ENCODE data around the gene IL3. TPM values are rescaled to one million over a fixed set of nuclear protein-coding genes. Genes with fewer than 3 reads are reported as not detected.

IL3 gene
- total and polyA plus RNA-seq, 9 of the 15 experiments (the other 6 are each of a cell fraction or from before 2014, with no cell fraction given) = not detected

- TF ChIP-seq SMARCA4 (IDR thresholded peaks at IDR 0.05) (peak; percentile 99), HOMEZ (CRISPR knock-in tag; IDR thresholded peaks at IDR 0.05) (no peak), RBFOX2 (IDR thresholded peaks at IDR 0.05; ENCODE audit: low read depth, low read length) (no peak), ZFP36 (IDR thresholded peaks at IDR 0.05; ENCODE audit: low read depth, low read length, partially characterized antibody) (peak; percentile 27), BRD9 (IDR thresholded peaks at IDR 0.05; ENCODE audit: low read depth, partially characterized antibody) (peak; percentile 81), YY1 (IDR thresholded peaks at IDR 0.05; ENCODE audit: borderline replicate concordance in 1 of 3, control insufficient read depth in 1 of 3, extremely low read depth in 1 of 3, insufficient read depth in 3 of 3, insufficient read length in 1 of 3, insufficient replicate concordance in 2 of 3, low read depth in 1 of 3, low read length in 2 of 3) (no peak), ELF4 (CRISPR knock-in tag; IDR thresholded peaks at IDR 0.05) (peak; percentile 99), MAFF (IDR thresholded peaks at IDR 0.05; ENCODE audit: low read length) (peak; percentile 74; the same call in 1 of the 2 replicates), RB1 (IDR thresholded peaks at IDR 0.05; ENCODE audit: low read depth) (peak; percentile 60; the same call in 1 of the 2 replicates), CBFA2T2 (conservative IDR thresholded peaks at IDR 0.05) (peak; percentile 97), TBP (optimal IDR thresholded peaks at IDR 0.05; ENCODE audit: low read depth, low read length) (no peak), FOXM1 (IDR thresholded peaks at IDR 0.05; ENCODE audit: low read depth) (peak; percentile 94), FOXM1 (CRISPR knock-in tag; IDR thresholded peaks at IDR 0.05; ENCODE audit: low read depth) (no peak), TFAM (CRISPR knock-in tag; conservative IDR thresholded peaks at IDR 0.05) (no peak), FOXK2 (conservative IDR thresholded peaks at IDR 0.05 in 1 of 2, IDR thresholded peaks at IDR 0.05 in 1 of 2; ENCODE audit: low read depth in 2 of 2) (peak in 1 of 2 experiments; percentile 31; a peak in 2 of 4 replicates), ASH1L (IDR thresholded peaks at IDR 0.05; ENCODE audit: borderline replicate concordance, low read depth, partially characterized antibody) (no peak), NFE2 (IDR thresholded peaks at IDR 0.05; ENCODE audit: low read depth) (peak; percentile 93), LEF1 (IDR thresholded peaks at IDR 0.05) (peak; percentile 97), HCFC1 (IDR thresholded peaks at IDR 0.05; ENCODE audit: low read depth, low read length) (no peak), RCOR1 (IDR thresholded peaks at IDR 0.05; ENCODE audit: borderline replicate concordance in 1 of 2, low read depth in 2 of 2, low read length in 2 of 2) (peak; percentile 99 to 100), MXD1 (CRISPR knock-in tag; IDR thresholded peaks at IDR 0.05; ENCODE audit: borderline replicate concordance, poor library complexity, severe bottlenecking) (peak; percentile 10), ZNF165 (CRISPR knock-in tag; IDR thresholded peaks at IDR 0.05; ENCODE audit: borderline replicate concordance) (no peak), SMARCB1 (IDR thresholded peaks at IDR 0.05; ENCODE audit: insufficient read length, low read depth) (no peak), TARDBP (IDR thresholded peaks at IDR 0.05) (peak; percentile 91; the same call in 1 of the 2 replicates), TRIM24 (IDR thresholded peaks at IDR 0.05) (peak; percentile 92 to 94), JUND (IDR thresholded peaks at IDR 0.05; ENCODE audit: borderline replicate concordance, low read depth, low read length) (peak; percentile 84), JUND (tag; IDR thresholded peaks at IDR 0.05; ENCODE audit: borderline replicate concordance, low read depth, low read length) (peak; percentile 85; the same call in 2 of the 3 replicates), TAL1 (IDR thresholded peaks at IDR 0.05) (peak; percentile 98), CXXC5 (CRISPR knock-in tag; IDR thresholded peaks at IDR 0.05) (peak; percentile 84)
Measured at GRCh38 chr5:132098151-132098594, 37.7 kb downstream of the IL3 start (continued).

All from K562 (cell line).